Heart left ventricle (tissue), 13 donors: ENCODE results near the gene ELF3.

Experiments
- CTCF ChIP-seq, 12 donors: fragments of 200-600 bp; sonication (generic) in 4 of 12; IDR thresholded peaks; one replicate each; pipeline versions ENCODE4 v1.5.0 to v1.8.0; 2018 to 2022; ENCODE audit warnings: antibody characterized with exemption in 12 of 12, mild to moderate bottlenecking in 5 of 12
- POLR2A ChIP-seq, 2 donors: fragments of 450-650 bp; IDR thresholded peaks; one replicate each; pipeline ENCODE4 v1.6.1; 2017; ENCODE audit warnings: antibody characterized with exemption in 2 of 2, mild to moderate bottlenecking in 2 of 2, moderate library complexity in 2 of 2
- donor health status: ischemic (EF 13 %, LVEDD 7.1; RV severe dilation, severe dysfunction).
- donor health status: DM: no; HTN: yes; CAD: no.
- donor health status: DM: no; HTN: no; CAD: no.
- donor health status: ischemic (EF 25% LVEDD 6.9; RV normal size, moderate dysfunction).
- donor health status: ischemic (EF 25% LVEDD 5.7; RV mildly dilated, moderate dysfunction).
- donor health status: ischemic (EF 35%, LVEDD 5.7; RV mildly dilated, moderate dysfunction).
- donor health status: nonischemic (EF 11% LVEDD 7.7; RV severe dilation, severe dysfunction).
- donor health status: DM: yes; HTN: yes; CAD: no.
- donor health status: PGD.
- donor health status: ischemic (EF 29% LVEDD 5.4; RV normal size, mild dysfunction).
- donor health status: nonischemic (EF 23%, LVEDD 6.1; RV moderate dilation, normal function).

GRCh38 chr1:202018468-202019234, 8.3 kb downstream of the ELF3 start:
- TF ChIP-seq CTCF (IDR thresholded peaks at IDR 0.05) (no peak), POLR2A (IDR thresholded peaks at IDR 0.05) (no peak)
